ENCODE results near the gene SEMA5B.

The SEMA5B gene

GRCh38 chr3:122923611-122924010 is 104.0 kb downstream of the SEMA5B start:
- DNase-seq = no peak

- no peak for DNase-seq
Observed at GRCh38 chr3:122921791-122922651, 105.5 kb downstream of the SEMA5B start.

- no peak for DNase-seq
Observed at GRCh38 chr3:122920986-122921385, 106.6 kb downstream of the SEMA5B start.

GRCh38 chr3:122919291-122919610 is 108.3 kb downstream of the SEMA5B start:
- DNase-seq = no peak

GRCh38 chr3:122918576-122919290 is 108.8 kb downstream of the SEMA5B start:
- DNase-seq = no peak

GRCh38 chr3:122917412-122917811 is 110.2 kb downstream of the SEMA5B start:
- DNase-seq = no peak

- no peak for DNase-seq
Observed at GRCh38 chr3:122916580-122916979, 111.0 kb downstream of the SEMA5B start.

- DNase-seq = no peak
Observed at GRCh38 chr3:122916084-122916483, 111.5 kb downstream of the SEMA5B start.

- no peak for DNase-seq
Observed at GRCh38 chr3:122915300-122916055, 112.1 kb downstream of the SEMA5B start.

GRCh38 chr3:122913539-122914100 is 113.9 kb downstream of the SEMA5B start:
- no peak for DNase-seq

GRCh38 chr3:122912772-122913538 is 114.6 kb downstream of the SEMA5B start:
- DNase-seq = no peak

- no peak for DNase-seq
Observed at GRCh38 chr3:122911901-122912300, 115.7 kb downstream of the SEMA5B start.

- no peak for DNase-seq
Observed at GRCh38 chr3:122908251-122908650, 119.3 kb downstream of the SEMA5B start.

- DNase-seq = no peak
Observed at GRCh38 chr3:122907471-122907870, 120.1 kb downstream of the SEMA5B start.

GRCh38 chr3:122903171-122903570 is 124.4 kb downstream of the SEMA5B start:
- DNase-seq = no peak

- no peak for DNase-seq
Observed at GRCh38 chr3:122902326-122902725, 125.2 kb downstream of the SEMA5B start.

GRCh38 chr3:122898298-122898697 is 129.3 kb downstream of the SEMA5B start:
- DNase-seq = no peak

GRCh38 chr3:122893754-122894668 is 133.6 kb downstream of the SEMA5B start:
- DNase-seq = no peak

GRCh38 chr3:122893282-122893681 is 134.3 kb downstream of the SEMA5B start:
- DNase-seq = no peak

- no peak for DNase-seq
Observed at GRCh38 chr3:122892118-122892960, 135.2 kb downstream of the SEMA5B start.
